Measurements from ENCODE around the gene CPSF4L.

CPSF4L gene

GRCh38 chr17:73278465-73279453 is 17.1 kb upstream of the CPSF4L start:
- H3K4me3 ChIP-seq (ENCODE audit: low read depth in 1 of 2, low read length in 2 of 2): no peak overlapping the region
- H3K27ac ChIP-seq (ENCODE audit: low read depth, low read length): no peak overlapping the region
- no peaks in the 10 kb centered on the region for H3K27me3 ChIP-seq (ENCODE audit: control insufficient read depth in 1 of 2, insufficient read depth in 2 of 2, low read length in 2 of 2)
- H3K9ac ChIP-seq (ENCODE audit: low read length): no peak overlapping the region
- no peaks in the 10 kb centered on the region for H3K36me3 ChIP-seq (ENCODE audit: insufficient read depth, low read length)
- H3K4me1 ChIP-seq (ENCODE audit: insufficient read depth, low read length): peaks cover 20% of the 10 kb centered on the region
- no peaks in the 10 kb centered on the region for H3K9me3 ChIP-seq (ENCODE audit: low read length)

DNA sequence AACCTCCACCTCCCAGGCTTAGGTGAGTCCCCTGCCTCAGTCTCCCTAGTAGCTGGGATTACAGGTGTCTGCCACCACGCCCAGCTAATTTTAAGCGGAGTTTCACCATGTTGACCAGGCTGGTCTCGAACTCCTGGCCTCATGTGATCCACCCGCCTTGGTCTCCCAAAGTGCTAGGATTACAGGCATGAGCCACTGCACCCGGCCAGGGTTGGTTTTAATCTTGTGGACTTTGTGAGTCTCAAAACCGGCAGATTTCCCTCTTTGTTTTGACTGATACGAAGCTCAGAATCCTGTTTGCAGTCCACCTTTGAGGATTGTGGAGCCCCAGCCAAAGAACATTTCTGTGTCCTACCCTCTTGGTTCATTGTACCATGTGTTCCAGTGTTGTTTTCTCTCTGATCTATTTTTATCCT is 16.4 kb upstream of the CPSF4L start:
- H3K9me3 ChIP-seq (ENCODE audit: low read length): no peaks in the 10 kb centered on the region
- H3K27me3 ChIP-seq (ENCODE audit: control insufficient read depth in 1 of 2, insufficient read depth in 2 of 2, low read length in 2 of 2): no peaks in the 10 kb centered on the region
- H3K36me3 ChIP-seq (ENCODE audit: insufficient read depth, low read length): no peaks in the 10 kb centered on the region
- H3K4me3 ChIP-seq (ENCODE audit: low read depth in 1 of 2, low read length in 2 of 2): no peak overlapping the region
- peaks cover 17% of the 10 kb centered on the region for H3K4me1 ChIP-seq (ENCODE audit: insufficient read depth, low read length)
- H3K27ac ChIP-seq (ENCODE audit: low read depth, low read length): no peak overlapping the region
- no peak overlapping the region for H3K9ac ChIP-seq (ENCODE audit: low read length)

- Histone ChIP-seq H3K4me3 (ENCODE audit: low read depth in 1 of 2, low read length in 2 of 2) (no peak overlapping the region), H3K27ac (ENCODE audit: low read depth, low read length) (no peak overlapping the region), H3K9ac (ENCODE audit: low read length) (no peak overlapping the region), H3K27me3 (ENCODE audit: control insufficient read depth in 1 of 2, insufficient read depth in 2 of 2, low read length in 2 of 2) (no peaks in the 10 kb centered on the region), H3K9me3 (ENCODE audit: low read length) (no peaks in the 10 kb centered on the region), H3K36me3 (ENCODE audit: insufficient read depth, low read length) (no peaks in the 10 kb centered on the region), H3K4me1 (ENCODE audit: insufficient read depth, low read length) (peaks cover 17% of the 10 kb centered on the region)
Observed at GRCh38 chr17:73274490-73274889, 12.8 kb upstream of the CPSF4L start.

DNA sequence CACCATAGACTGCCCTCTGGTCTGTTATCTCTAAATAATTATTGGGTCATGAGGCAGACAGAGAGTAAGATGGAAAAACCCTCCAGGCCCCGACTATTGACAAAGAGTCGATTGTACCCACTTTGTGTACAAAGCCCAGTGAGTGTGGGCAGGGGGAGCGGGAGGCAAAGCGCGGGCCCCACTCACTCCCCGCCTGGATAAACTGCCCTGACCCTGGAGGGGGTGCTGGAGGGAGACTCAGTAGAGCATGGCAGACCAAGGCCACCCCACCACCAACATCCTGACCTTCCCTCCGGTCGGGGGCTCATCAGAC is 11.2 kb upstream of the CPSF4L start:
- H3K4me3 ChIP-seq (ENCODE audit: low read depth in 1 of 2, low read length in 2 of 2): no peak overlapping the region
- no peaks in the 10 kb centered on the region for H3K9me3 ChIP-seq (ENCODE audit: low read length)
- H3K36me3 ChIP-seq (ENCODE audit: insufficient read depth, low read length): no peaks in the 10 kb centered on the region
- no peak overlapping the region for H3K27ac ChIP-seq (ENCODE audit: low read depth, low read length)
- peaks cover 4% of the 10 kb centered on the region for H3K4me1 ChIP-seq (ENCODE audit: insufficient read depth, low read length)
- H3K27me3 ChIP-seq (ENCODE audit: control insufficient read depth in 1 of 2, insufficient read depth in 2 of 2, low read length in 2 of 2): no peaks in the 10 kb centered on the region
- H3K9ac ChIP-seq (ENCODE audit: low read length): no peak overlapping the region

DNA sequence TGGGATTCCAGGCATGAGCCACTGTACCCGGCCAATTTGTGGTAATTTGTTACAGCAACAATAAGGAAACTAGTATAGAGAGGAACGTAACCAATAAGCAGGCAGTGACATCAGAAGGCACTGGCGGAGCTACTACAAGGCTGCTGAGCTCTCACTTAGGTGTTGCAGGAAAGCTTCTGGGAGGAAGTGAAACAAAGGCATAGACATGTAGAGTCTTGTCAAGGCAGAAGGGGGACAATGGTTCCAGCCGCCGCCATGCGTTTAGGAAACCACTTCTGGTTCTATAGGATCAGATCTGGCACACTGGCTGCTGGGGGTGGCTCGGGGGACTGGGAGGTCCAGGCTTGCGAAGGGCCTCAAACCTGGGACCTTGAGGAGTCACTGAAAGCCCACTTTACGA is 9.4 kb upstream of the CPSF4L start:
- no peak overlapping the region for H3K27ac ChIP-seq (ENCODE audit: low read depth, low read length)
- no peak overlapping the region for H3K9ac ChIP-seq (ENCODE audit: low read length)
- H3K9me3 ChIP-seq (ENCODE audit: low read length): no peaks in the 10 kb centered on the region
- H3K4me1 ChIP-seq (ENCODE audit: insufficient read depth, low read length): no peaks in the 10 kb centered on the region
- no peaks in the 10 kb centered on the region for H3K36me3 ChIP-seq (ENCODE audit: insufficient read depth, low read length)
- no peaks in the 10 kb centered on the region for H3K27me3 ChIP-seq (ENCODE audit: control insufficient read depth in 1 of 2, insufficient read depth in 2 of 2, low read length in 2 of 2)
- no peak overlapping the region for H3K4me3 ChIP-seq (ENCODE audit: low read depth in 1 of 2, low read length in 2 of 2)

GRCh38 chr17:73269791-73270190 is 8.1 kb upstream of the CPSF4L start:
- H3K9me3 ChIP-seq (ENCODE audit: low read length): no peaks in the 10 kb centered on the region
- no peaks in the 10 kb centered on the region for H3K4me1 ChIP-seq (ENCODE audit: insufficient read depth, low read length)
- no peaks in the 10 kb centered on the region for H3K36me3 ChIP-seq (ENCODE audit: insufficient read depth, low read length)
- H3K4me3 ChIP-seq (ENCODE audit: low read depth in 1 of 2, low read length in 2 of 2): no peak overlapping the region
- no peak overlapping the region for H3K9ac ChIP-seq (ENCODE audit: low read length)
- H3K27ac ChIP-seq (ENCODE audit: low read depth, low read length): no peak overlapping the region
- no peaks in the 10 kb centered on the region for H3K27me3 ChIP-seq (ENCODE audit: control insufficient read depth in 1 of 2, insufficient read depth in 2 of 2, low read length in 2 of 2)

DNA sequence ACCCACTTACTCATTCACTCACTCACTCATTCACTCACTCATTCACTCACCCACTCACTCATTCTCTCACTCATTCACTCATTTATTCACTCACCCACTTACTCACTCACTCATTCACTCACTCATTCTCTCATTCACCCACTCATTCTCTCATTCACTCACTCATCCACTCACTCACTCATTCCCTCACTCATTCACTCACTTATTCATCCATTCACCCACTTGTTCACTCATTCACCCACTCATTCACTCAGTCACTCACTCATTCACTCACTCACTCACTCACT is 7.6 kb upstream of the CPSF4L start:
- H3K27ac ChIP-seq (ENCODE audit: low read depth, low read length): no peak overlapping the region
- no peaks in the 10 kb centered on the region for H3K4me1 ChIP-seq (ENCODE audit: insufficient read depth, low read length)
- no peaks in the 10 kb centered on the region for H3K36me3 ChIP-seq (ENCODE audit: insufficient read depth, low read length)
- H3K9me3 ChIP-seq (ENCODE audit: low read length): no peaks in the 10 kb centered on the region
- H3K27me3 ChIP-seq (ENCODE audit: control insufficient read depth in 1 of 2, insufficient read depth in 2 of 2, low read length in 2 of 2): no peaks in the 10 kb centered on the region
- H3K4me3 ChIP-seq (ENCODE audit: low read depth in 1 of 2, low read length in 2 of 2): no peak overlapping the region
- no peak overlapping the region for H3K9ac ChIP-seq (ENCODE audit: low read length)

GRCh38 chr17:73268582-73269328 is 7.1 kb upstream of the CPSF4L start:
- H3K27ac ChIP-seq (ENCODE audit: low read depth, low read length): no peak overlapping the region
- H3K4me1 ChIP-seq (ENCODE audit: insufficient read depth, low read length): no peaks in the 10 kb centered on the region

DNA sequence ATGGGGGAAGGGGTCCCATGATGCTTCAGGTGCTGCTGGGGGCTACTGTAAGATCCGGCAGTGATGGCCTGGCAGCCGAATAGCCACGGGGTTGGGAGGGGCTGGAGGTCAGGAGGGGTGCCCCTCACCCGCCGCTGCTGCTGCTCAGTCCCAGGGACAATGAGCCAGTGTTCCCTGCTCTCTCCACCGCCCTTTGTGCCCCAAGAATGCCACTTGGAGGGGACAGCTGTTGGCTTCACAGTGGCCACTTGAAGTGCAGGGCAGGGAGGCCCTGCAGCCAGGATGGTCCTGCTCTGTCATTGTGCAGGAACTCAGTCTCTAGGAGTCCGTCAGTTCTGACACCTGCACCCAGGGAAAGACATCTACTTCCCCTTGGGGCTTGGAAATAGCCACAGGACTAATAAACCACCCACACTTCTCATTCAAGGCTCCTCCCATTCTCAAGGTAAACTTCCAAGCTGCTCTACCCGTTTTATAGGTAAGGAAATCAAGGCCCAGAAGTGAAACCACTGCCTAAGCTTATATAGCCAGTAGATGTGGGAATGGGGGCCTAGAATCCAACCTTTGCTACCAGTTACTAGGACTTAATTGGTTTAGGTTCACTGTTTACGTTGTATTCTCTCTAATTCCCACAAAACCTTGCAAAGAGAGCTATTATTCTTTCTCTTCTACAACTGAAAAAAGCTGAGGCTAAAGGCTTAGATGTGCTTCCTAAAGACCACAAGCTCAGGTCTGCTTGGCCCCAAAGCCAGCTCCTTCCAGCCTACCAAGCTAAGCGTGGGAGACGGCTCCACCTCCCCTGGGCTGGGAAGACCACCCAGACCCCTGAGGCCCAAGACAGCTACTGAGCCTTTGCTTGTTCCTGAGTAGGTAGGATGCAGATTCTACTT is 6.2 kb upstream of the CPSF4L start:
- no peak overlapping the region for H3K27ac ChIP-seq (ENCODE audit: low read depth, low read length)
- no peaks in the 10 kb centered on the region for H3K9me3 ChIP-seq (ENCODE audit: low read length)
- H3K36me3 ChIP-seq (ENCODE audit: insufficient read depth, low read length): no peaks in the 10 kb centered on the region
- H3K9ac ChIP-seq (ENCODE audit: low read length): no peak overlapping the region
- H3K4me1 ChIP-seq (ENCODE audit: insufficient read depth, low read length): no peaks in the 10 kb centered on the region
- no peak overlapping the region for H3K4me3 ChIP-seq (ENCODE audit: low read depth in 1 of 2, low read length in 2 of 2)
- no peaks in the 10 kb centered on the region for H3K27me3 ChIP-seq (ENCODE audit: control insufficient read depth in 1 of 2, insufficient read depth in 2 of 2, low read length in 2 of 2)

More at GRCh38 chr17:73268582-73269328, 7.1 kb upstream of the CPSF4L start:
- Histone ChIP-seq H3K36me3 (ENCODE audit: insufficient read depth, low read length) (no peaks in the 10 kb centered on the region), H3K4me3 (ENCODE audit: low read depth in 1 of 2, low read length in 2 of 2) (no peak overlapping the region), H3K9ac (ENCODE audit: low read length) (no peak overlapping the region), H3K9me3 (ENCODE audit: low read length) (no peaks in the 10 kb centered on the region), H3K27me3 (ENCODE audit: control insufficient read depth in 1 of 2, insufficient read depth in 2 of 2, low read length in 2 of 2) (no peaks in the 10 kb centered on the region)

- H3K27ac ChIP-seq (ENCODE audit: low read depth, low read length): no peak overlapping the region
- H3K4me3 ChIP-seq (ENCODE audit: low read depth in 1 of 2, low read length in 2 of 2): no peak overlapping the region
- H3K9me3 ChIP-seq (ENCODE audit: low read length): no peaks in the 10 kb centered on the region
- H3K4me1 ChIP-seq (ENCODE audit: insufficient read depth, low read length): no peaks in the 10 kb centered on the region
- no peaks in the 10 kb centered on the region for H3K27me3 ChIP-seq (ENCODE audit: control insufficient read depth in 1 of 2, insufficient read depth in 2 of 2, low read length in 2 of 2)
- H3K9ac ChIP-seq (ENCODE audit: low read length): no peak overlapping the region
- H3K36me3 ChIP-seq (ENCODE audit: insufficient read depth, low read length): no peaks in the 10 kb centered on the region
Observed at GRCh38 chr17:73266796-73267195, 5.1 kb upstream of the CPSF4L start.
